ENCODE data around the gene CLDN25. TPM values are rescaled to one million over a fixed set of nuclear protein-coding genes. Genes with fewer than 3 reads are reported as not detected.
A peak's percentile ranks its signal among the peaks of the same experiment; 100 is the strongest.
"Not testable (repeated sequence)": the region's sequence is repeated elsewhere in the genome, so short reads cannot be mapped to it uniquely, and the experiment has no call there.

CLDN25 gene
- not detected for total RNA-seq

- ATAC-seq (no peak), DNase-seq (no peak)
- POLR2A ChIA-PET = no interaction called here
- Mint-ChIP-seq H3K4me1 (ENCODE audit: low read depth) (peaks cover 13% of the 10 kb centered on the region), H3K27ac (no peak within 1 kb of the TSS), H3K4me3 (no peak within 1 kb of the TSS), H3K36me3 (ENCODE audit: low read depth) (no peaks in the 10 kb centered on the region), H3K27me3 (ENCODE audit: low read depth) (peaks cover 37% of the 10 kb centered on the region), H3K9me3 (ENCODE audit: insufficient read depth) (no peaks in the 10 kb centered on the region)
- CTCF ChIA-PET = interaction anchor here (0.9 kb wide), 1 partner anchor 17 kb away, joined by 3 read pairs; no protein-coding TSS in a partner anchor
These were observed at the start of gene CLDN25 for GRCh38 chr11:113779496-113779895. CLDN25 (plus strand) TSS chr11:113779796; CDS start chr11:113779796, 0 bp downstream.

GRCh38 chr11:113730887-113731726 is 48.5 kb upstream of the CLDN25 start:
- POLR2A ChIA-PET = no interaction called here
- DNase-seq = no peak
- Mint-ChIP-seq H3K27me3 (ENCODE audit: low read depth) (no peaks in the 10 kb centered on the region), H3K4me3 (no peak overlapping the region), H3K9me3 (ENCODE audit: insufficient read depth) (no peaks in the 10 kb centered on the region), H3K27ac (no peak overlapping the region), H3K36me3 (ENCODE audit: low read depth) (peaks cover 21% of the 10 kb centered on the region), H3K4me1 (ENCODE audit: low read depth) (no peaks in the 10 kb centered on the region)
- CTCF ChIA-PET = interaction anchor here (0.7 to 1.8 kb wide), 3 partner anchors 9 to 201 kb away, joined by 3 to 8 read pairs (median 3); no protein-coding TSS in a partner anchor
- ATAC-seq = no peak

- Mint-ChIP-seq H3K27me3 (ENCODE audit: low read depth) (no peaks in the 10 kb centered on the region), H3K4me3 (no peak overlapping the region), H3K4me1 (ENCODE audit: low read depth) (no peaks in the 10 kb centered on the region), H3K27ac (no peak overlapping the region), H3K36me3 (ENCODE audit: low read depth) (peaks cover 31% of the 10 kb centered on the region), H3K9me3 (ENCODE audit: insufficient read depth) (no peaks in the 10 kb centered on the region)
- ChIA-PET CTCF (interaction anchor here (1.0 kb wide), 1 partner anchor 64 kb away, joined by 3 read pairs; no protein-coding TSS in a partner anchor), POLR2A (no interaction called here)
- no peak for DNase-seq
- ATAC-seq = no peak
These were observed 47.5 kb upstream of the CLDN25 start for GRCh38 chr11:113732092-113732491.

GRCh38 chr11:113736323-113736722 is 43.3 kb upstream of the CLDN25 start:
- ChIA-PET CTCF (no interaction called here), POLR2A (no interaction called here)
- Mint-ChIP-seq H3K4me1 (ENCODE audit: low read depth) (no peaks in the 10 kb centered on the region), H3K27me3 (ENCODE audit: low read depth) (no peaks in the 10 kb centered on the region), H3K27ac (no peak overlapping the region), H3K4me3 (no peak overlapping the region), H3K36me3 (ENCODE audit: low read depth) (peaks cover 50% of the 10 kb centered on the region), H3K9me3 (ENCODE audit: insufficient read depth) (no peaks in the 10 kb centered on the region)
- ATAC-seq = no peak
- no peak for DNase-seq

- ChIA-PET POLR2A (interaction anchor here (1.0 kb wide), 1 partner anchor 13 kb away, joined by 3 read pairs; no protein-coding TSS in a partner anchor), CTCF (interaction anchor here (0.9 to 1.4 kb wide), 2 partner anchors 8 to 21 kb away, joined by 3 to 7 read pairs; partner anchors contain the start of gene ZW10)
- no peak for ATAC-seq
- H3K27me3 Mint-ChIP-seq (ENCODE audit: low read depth) = no peaks in the 10 kb centered on the region
- H3K4me1 Mint-ChIP-seq (ENCODE audit: low read depth) = no peaks in the 10 kb centered on the region
- H3K36me3 Mint-ChIP-seq (ENCODE audit: low read depth) = peaks cover 24% of the 10 kb centered on the region
- no peak overlapping the region for H3K4me3 Mint-ChIP-seq
- no peaks in the 10 kb centered on the region for H3K9me3 Mint-ChIP-seq (ENCODE audit: insufficient read depth)
- H3K27ac Mint-ChIP-seq = no peak overlapping the region
- no peak for DNase-seq
These were observed 26.7 kb upstream of the CLDN25 start for GRCh38 chr11:113752932-113753331.

- Mint-ChIP-seq H3K27ac (no peak overlapping the region), H3K4me1 (ENCODE audit: low read depth) (peaks cover 8% of the 10 kb centered on the region), H3K9me3 (ENCODE audit: insufficient read depth) (no peaks in the 10 kb centered on the region), H3K36me3 (ENCODE audit: low read depth) (peaks cover 39% of the 10 kb centered on the region), H3K4me3 (no peak overlapping the region), H3K27me3 (ENCODE audit: low read depth) (no peaks in the 10 kb centered on the region)
- CTCF ChIA-PET = no interaction called here
- DNase-seq (no peak), ATAC-seq (no peak)
- POLR2A ChIA-PET = no interaction called here
These were observed 19.4 kb upstream of the CLDN25 start for GRCh38 chr11:113760241-113760640.

- H3K9me3 Mint-ChIP-seq (ENCODE audit: insufficient read depth); DNase-seq; CTCF ChIA-PET; H3K4me3 Mint-ChIP-seq; POLR2A ChIA-PET; H3K27ac Mint-ChIP-seq; H3K27me3 Mint-ChIP-seq (ENCODE audit: low read depth); ATAC-seq: not testable (repeated sequence)
- H3K36me3 Mint-ChIP-seq (ENCODE audit: low read depth) = peaks cover 47% of the 10 kb centered on the region
- H3K4me1 Mint-ChIP-seq (ENCODE audit: low read depth) = peaks cover 18% of the 10 kb centered on the region
These were observed 16.6 kb upstream of the CLDN25 start for GRCh38 chr11:113763040-113763439.

- CTCF ChIA-PET = interaction anchor here (1.2 kb wide), 1 partner anchor 9 kb away, joined by 6 read pairs; the partner anchor contains the start of gene ZW10
- no peaks in the 10 kb centered on the region for H3K9me3 Mint-ChIP-seq (ENCODE audit: insufficient read depth)
- peaks cover 18% of the 10 kb centered on the region for H3K4me1 Mint-ChIP-seq (ENCODE audit: low read depth)
- ATAC-seq (no peak), DNase-seq (no peak)
- H3K27me3 Mint-ChIP-seq (ENCODE audit: low read depth) = no peaks in the 10 kb centered on the region
- POLR2A ChIA-PET = no interaction called here
- no peak overlapping the region for H3K4me3 Mint-ChIP-seq
- H3K36me3 Mint-ChIP-seq (ENCODE audit: low read depth) = peaks cover 44% of the 10 kb centered on the region
- H3K27ac Mint-ChIP-seq = peak overlapping the region; percentile 4
These were observed 14.9 kb upstream of the CLDN25 start for GRCh38 chr11:113764527-113765219.

- DNase-seq (no peak), ATAC-seq (no peak)
- Mint-ChIP-seq H3K27ac (peak overlapping the region; percentile 2), H3K36me3 (ENCODE audit: low read depth) (peaks cover 30% of the 10 kb centered on the region), H3K4me1 (ENCODE audit: low read depth) (peaks cover 37% of the 10 kb centered on the region), H3K4me3 (peak overlapping the region; percentile 99), H3K27me3 (ENCODE audit: low read depth) (peaks cover 8% of the 10 kb centered on the region), H3K9me3 (ENCODE audit: insufficient read depth) (no peaks in the 10 kb centered on the region)
- ChIA-PET CTCF (interaction anchor here (0.8 to 1.1 kb wide), 2 partner anchors 34 to 102 kb away, joined by 3 to 4 read pairs; no protein-coding TSS in a partner anchor), POLR2A (interaction anchor here (0.6 kb wide), 1 partner anchor 241 kb away, joined by 3 read pairs; no protein-coding TSS in a partner anchor)
These were observed 7.6 kb upstream of the CLDN25 start for GRCh38 chr11:113771964-113772363.

GRCh38 chr11:113773092-113773415 is 6.5 kb upstream of the CLDN25 start:
- Mint-ChIP-seq H3K27ac (peak overlapping the region; percentile 97), H3K27me3 (ENCODE audit: low read depth) (peaks cover 11% of the 10 kb centered on the region), H3K36me3 (ENCODE audit: low read depth) (peaks cover 20% of the 10 kb centered on the region), H3K4me3 (peak overlapping the region; percentile 99), H3K4me1 (ENCODE audit: low read depth) (peaks cover 35% of the 10 kb centered on the region), H3K9me3 (ENCODE audit: insufficient read depth) (no peaks in the 10 kb centered on the region)
- POLR2A ChIA-PET = interaction anchor here (0.6 to 0.7 kb wide), 2 partner anchors 45 to 116 kb away, joined by 3 read pairs; no protein-coding TSS in a partner anchor
- CTCF ChIA-PET = interaction anchor here (0.6 to 1.2 kb wide), 18 partner anchors 8 to 488 kb away, joined by 3 to 9 read pairs (median 4); partner anchors contain the start of gene USP28
- DNase-seq (no peak), ATAC-seq (no peak)

- Mint-ChIP-seq H3K4me1 (ENCODE audit: low read depth) (peaks cover 35% of the 10 kb centered on the region), H3K9me3 (ENCODE audit: insufficient read depth) (no peaks in the 10 kb centered on the region), H3K27ac (peak within 1 kb of the TSS; percentile 97), H3K27me3 (ENCODE audit: low read depth) (peaks cover 13% of the 10 kb centered on the region), H3K36me3 (ENCODE audit: low read depth) (peaks cover 18% of the 10 kb centered on the region), H3K4me3 (peak within 1 kb of the TSS; percentile 99)
- POLR2A ChIA-PET = interaction anchor here (0.6 to 0.7 kb wide), 2 partner anchors 46 to 115 kb away, joined by 3 read pairs; no protein-coding TSS in a partner anchor
- peak; percentile 95 for DNase-seq
- ATAC-seq = peak; percentile 99
- CTCF ChIA-PET = interaction anchor here (0.6 to 1.2 kb wide), 17 partner anchors 8 to 488 kb away, joined by 3 to 9 read pairs (median 3); partner anchors contain the start of gene USP28
These were observed 6.0 kb upstream of the CLDN25 start, which contains the start of gene ZW10 for GRCh38 chr11:113773416-113774173. ZW10 (minus strand) TSS chr11:113773692; CDS start chr11:113773666, 26 bp downstream.
